Measurements from ENCODE around the gene DCP1A.

DCP1A gene

GRCh38 chr3:53242642-53243041, 104.7 kb downstream of the DCP1A start:
- no peak for DNase-seq

- no peak for DNase-seq
These were observed 105.2 kb downstream of the DCP1A start for GRCh38 chr3:53242155-53242554.

GRCh38 chr3:53240989-53241972, 106.1 kb downstream of the DCP1A start:
- no peak for DNase-seq

- no peak for DNase-seq
These were observed 107.5 kb downstream of the DCP1A start for GRCh38 chr3:53239800-53240199.

- no peak for DNase-seq
These were observed 108.5 kb downstream of the DCP1A start for GRCh38 chr3:53238886-53239285.

- DNase-seq = no peak
These were observed 109.1 kb downstream of the DCP1A start for GRCh38 chr3:53238051-53238850.

GRCh38 chr3:53236112-53236841, 111.1 kb downstream of the DCP1A start:
- no peak for DNase-seq

GRCh38 chr3:53235545-53235944, 111.8 kb downstream of the DCP1A start:
- DNase-seq = no peak

- no peak for DNase-seq
These were observed 112.5 kb downstream of the DCP1A start for GRCh38 chr3:53234841-53235232.

GRCh38 chr3:53234130-53234840, 113.1 kb downstream of the DCP1A start:
- no peak for DNase-seq

Data from NCI-H526 (cell line).